Nephron (organoid): ENCODE data around the gene ELAC2.
"Not testable (repeated sequence)": the region's sequence is repeated elsewhere in the genome, so short reads cannot be mapped to it uniquely, and the experiment has no call there.

Experiments used
- H3K27ac Mint-ChIP-seq, 3 experiments: 2 replicates each; pipeline ENCODE4 v1.8.0; 2020; ENCODE audit warnings: mixed read lengths in 3 of 3, mild to moderate bottlenecking in 2 of 3, moderate library complexity in 1 of 3
- H3K27me3 Mint-ChIP-seq: 2 replicates; pipeline ENCODE4 v1.8.0; 2021; ENCODE audit warnings: low read depth, mild to moderate bottlenecking, moderate library complexity, mixed read lengths
- H3K36me3 Mint-ChIP-seq: 2 replicates; pipeline ENCODE4 v1.8.0; 2020; ENCODE audit warnings: low read depth, mixed read lengths
- H3K4me1 Mint-ChIP-seq: 2 replicates; pipeline ENCODE4 v1.8.0; 2020; ENCODE audit warnings: mixed read lengths
- H3K4me3 Mint-ChIP-seq, 3 experiments: 2 replicates each; pipeline ENCODE4 v1.8.0; 2020; ENCODE audit warnings: mild to moderate bottlenecking in 3 of 3, mixed read lengths in 3 of 3, moderate library complexity in 2 of 3
- H3K9me3 Mint-ChIP-seq: 2 replicates; pipeline ENCODE4 v1.8.0; 2020; ENCODE audit warnings: mixed read lengths
- CTCF ChIP-seq, 3 experiments: fragments of 200-600 bp; sonication (generic); IDR thresholded peaks; one replicate each; pipeline ENCODE4 v1.5.0; 2021; ENCODE audit warnings: antibody characterized with exemption in 3 of 3; ENCODE audit not compliant: unreplicated experiment in 3 of 3

ELAC2 gene

GRCh38 chr17:12979246-12979645 is 38.6 kb downstream of the ELAC2 start:
- H3K4me3 Mint-ChIP-seq: no peak overlapping the region
- H3K9me3 Mint-ChIP-seq: no peaks in the 10 kb centered on the region
- peaks cover 13% of the 10 kb centered on the region for H3K4me1 Mint-ChIP-seq

GRCh38 chr17:12978787-12979186 is 39.0 kb downstream of the ELAC2 start:
- not testable (repeated sequence) for H3K4me3 Mint-ChIP-seq, H3K36me3 Mint-ChIP-seq, H3K9me3 Mint-ChIP-seq, H3K27ac Mint-ChIP-seq, H3K4me1 Mint-ChIP-seq
- H3K27me3 Mint-ChIP-seq: peaks cover 19% of the 10 kb centered on the region

More at GRCh38 chr17:12979246-12979645, 38.6 kb downstream of the ELAC2 start:
- Mint-ChIP-seq H3K27me3 (peaks cover 19% of the 10 kb centered on the region), H3K36me3 (no peaks in the 10 kb centered on the region), H3K27ac (no peak overlapping the region)
- no peak for TF ChIP-seq CTCF (IDR thresholded peaks at IDR 0.05; ENCODE audit: unreplicated experiment in 3 of 3)

GRCh38 chr17:12977008-12977751 is 40.6 kb downstream of the ELAC2 start:
- H3K4me3 Mint-ChIP-seq: no peak overlapping the region
- H3K27ac Mint-ChIP-seq: no peak overlapping the region
- H3K36me3 Mint-ChIP-seq: no peaks in the 10 kb centered on the region
- no peak for TF ChIP-seq CTCF (IDR thresholded peaks at IDR 0.05; ENCODE audit: unreplicated experiment in 3 of 3)
- H3K9me3 Mint-ChIP-seq: no peaks in the 10 kb centered on the region
- peaks cover 25% of the 10 kb centered on the region for H3K27me3 Mint-ChIP-seq
- peaks cover 10% of the 10 kb centered on the region for H3K4me1 Mint-ChIP-seq

GRCh38 chr17:12974005-12974531 is 43.8 kb downstream of the ELAC2 start:
- Mint-ChIP-seq H3K4me1 (peaks cover 10% of the 10 kb centered on the region), H3K27ac (peak overlapping the region in 1 of 3 experiments; percentile 49), H3K36me3 (no peaks in the 10 kb centered on the region), H3K27me3 (peaks cover 33% of the 10 kb centered on the region), H3K4me3 (peak overlapping the region; percentile 77 to 87 (median 80)), H3K9me3 (peaks cover 3% of the 10 kb centered on the region)
- TF ChIP-seq CTCF (IDR thresholded peaks at IDR 0.05; ENCODE audit: unreplicated experiment in 3 of 3): no peak

- no peaks in the 10 kb centered on the region for H3K36me3 Mint-ChIP-seq
- peaks cover 10% of the 10 kb centered on the region for H3K4me1 Mint-ChIP-seq
- peaks cover 33% of the 10 kb centered on the region for H3K27me3 Mint-ChIP-seq
- peak overlapping the region in 1 of 3 experiments; percentile 60 for H3K27ac Mint-ChIP-seq
- H3K4me3 Mint-ChIP-seq: peak overlapping the region; percentile 74 to 81 (median 76)
- no peak for TF ChIP-seq CTCF (IDR thresholded peaks at IDR 0.05; ENCODE audit: unreplicated experiment in 3 of 3)
- H3K9me3 Mint-ChIP-seq: peaks cover 3% of the 10 kb centered on the region
Measured at GRCh38 chr17:12973496-12974004, 44.3 kb downstream of the ELAC2 start.

- Mint-ChIP-seq H3K4me1 (no peaks in the 10 kb centered on the region), H3K27me3 (peaks cover 8% of the 10 kb centered on the region), H3K36me3 (no peaks in the 10 kb centered on the region), H3K4me3 (no peak overlapping the region), H3K9me3 (peaks cover 3% of the 10 kb centered on the region), H3K27ac (no peak overlapping the region)
- TF ChIP-seq CTCF (IDR thresholded peaks at IDR 0.05; ENCODE audit: unreplicated experiment in 3 of 3): no peak
Measured at GRCh38 chr17:12967962-12968361, 49.9 kb downstream of the ELAC2 start.
